GM23338 (cell line): ENCODE measurements around the gene RIC8A. TPM values are rescaled to one million over a fixed set of nuclear protein-coding genes. Genes with fewer than 3 reads are reported as not detected.

Experiments
- ATAC-seq: fragments of 200-7000 bp; cut with Tn5 transposase; 3 replicates; pipeline ENCODE4 v1.9.1; 2020
- DNase-seq: peaks from one replicate; pipeline ENCODE4 v3.0.0-alpha.2; 2015; ENCODE audit warnings: low spot score
- H2AFZ ChIP-seq: fragments of 200-600 bp; sonication (generic); 2 replicates; pipeline ENCODE4 v1.8.0; 2016; ENCODE audit warnings: antibody characterized with exemption, mild to moderate bottlenecking, moderate library complexity
- H3F3A ChIP-seq: fragments of 200-600 bp; sonication (generic); replicated peaks from 2 replicates; pipeline ENCODE4 v1.8.0; 2017; ENCODE audit warnings: antibody characterized with exemption, mixed run types, low read depth
- H3K27ac ChIP-seq: fragments of 200-600 bp; sonication (generic); 2 replicates; pipeline ENCODE4 v1.6.1; 2016; ENCODE audit warnings: low read depth
- H3K27me3 ChIP-seq: fragments of 200-600 bp; sonication (generic); 2 replicates; pipeline ENCODE4 v1.8.0; 2016; ENCODE audit warnings: mild to moderate bottlenecking, mixed run types, moderate library complexity; ENCODE audit not compliant: insufficient read depth
- H3K36me3 ChIP-seq: fragments of 200-600 bp; sonication (generic); 2 replicates; pipeline ENCODE4 v1.8.0; 2016; ENCODE audit warnings: mild to moderate bottlenecking; ENCODE audit not compliant: insufficient read depth
- H3K4me1 ChIP-seq: fragments of 200-600 bp; sonication (generic); 2 replicates; pipeline ENCODE4 v1.8.0; 2016; ENCODE audit warnings: mild to moderate bottlenecking, moderate library complexity; ENCODE audit not compliant: insufficient read depth
- H3K4me2 ChIP-seq: fragments of 200-600 bp; sonication (generic); 2 replicates; pipeline ENCODE4 v1.7.1; 2017; ENCODE audit warnings: mixed run types
- H3K4me3 ChIP-seq: fragments of 200-600 bp; sonication (generic); 2 replicates; pipeline ENCODE4 v1.6.1; 2016; ENCODE audit warnings: mixed run types
- H3K79me2 ChIP-seq: fragments of 200-600 bp; sonication (generic); replicated peaks from 2 replicates; pipeline ENCODE4 v1.8.0; 2017; ENCODE audit warnings: mild to moderate bottlenecking; ENCODE audit not compliant: insufficient read depth
- H3K9me2 ChIP-seq: fragments of 200-600 bp; sonication (generic); 2 replicates; pipeline ENCODE4 v1.8.0; 2017; ENCODE audit not compliant: insufficient read depth
- H4K20me1 ChIP-seq: fragments of 200-600 bp; sonication (generic); replicated peaks from 2 replicates; pipeline ENCODE4 v1.8.0; 2017; ENCODE audit warnings: mild to moderate bottlenecking; ENCODE audit not compliant: insufficient read depth
- H3K27ac Mint-ChIP-seq: 2 replicates; pipeline ENCODE4 v1.8.0; 2020; ENCODE audit warnings: inconsistent platforms, mild to moderate bottlenecking, moderate library complexity, mixed read lengths
- H3K27me3 Mint-ChIP-seq: 3 replicates; pipeline ENCODE4 v1.8.0; 2022; ENCODE audit warnings: low read depth, mild to moderate bottlenecking, moderate library complexity, mixed read lengths, inconsistent platforms; ENCODE audit not compliant: insufficient read depth, poor library complexity
- H3K36me3 Mint-ChIP-seq: 3 replicates; pipeline ENCODE4 v1.8.0; 2021; ENCODE audit warnings: low read depth, mild to moderate bottlenecking, inconsistent platforms, moderate library complexity, mixed read lengths
- H3K4me1 Mint-ChIP-seq: 3 replicates; pipeline ENCODE4 v1.8.0; 2020; ENCODE audit warnings: mild to moderate bottlenecking, inconsistent platforms, mixed read lengths
- H3K4me3 Mint-ChIP-seq: 3 replicates; pipeline ENCODE4 v1.8.0; 2021; ENCODE audit warnings: moderate library complexity, mild to moderate bottlenecking, inconsistent platforms, mixed read lengths
- H3K9me3 Mint-ChIP-seq: 3 replicates; pipeline ENCODE4 v1.8.0; 2020; ENCODE audit warnings: moderate library complexity, mild to moderate bottlenecking, inconsistent platforms, mixed read lengths
- CREB1 ChIP-seq: fragments of 250-450 bp; sonication (Bioruptor Pico); IDR thresholded peaks from 2 replicates; pipeline ENCODE4 v1.5.0; 2020; ENCODE audit warnings: low read depth, mild to moderate bottlenecking, moderate library complexity
- ETS1 ChIP-seq: IDR thresholded peaks from 2 replicates; pipeline ENCODE4 v1.6.1; 2016; ENCODE audit warnings: antibody characterized with exemption
- EZH2 ChIP-seq: fragments of 200-600 bp; sonication (generic); IDR thresholded peaks from one replicate; pipeline ENCODE4 v1.8.0; 2017; ENCODE audit warnings: antibody characterized with exemption, mild to moderate bottlenecking, low read depth; ENCODE audit not compliant: unreplicated experiment
- EZH2phosphoT487 ChIP-seq: fragments of 200-600 bp; sonication (generic); IDR thresholded peaks from one replicate; pipeline ENCODE4 v1.8.1; 2018; ENCODE audit warnings: antibody characterized with exemption; ENCODE audit not compliant: unreplicated experiment
- JUNB ChIP-seq: IDR thresholded peaks from one replicate; pipeline ENCODE4 v1.6.1; 2016; ENCODE audit warnings: antibody characterized with exemption; ENCODE audit not compliant: unreplicated experiment
- NANOG ChIP-seq: IDR thresholded peaks from 2 replicates; pipeline ENCODE4 v1.6.1; 2016; ENCODE audit warnings: antibody characterized with exemption, borderline replicate concordance
- POLR2AphosphoS5 ChIP-seq: IDR thresholded peaks from 2 replicates; pipeline ENCODE4 v1.6.1; 2016; ENCODE audit warnings: antibody characterized with exemption, low read depth
- STAT1 ChIP-seq: IDR thresholded peaks from one replicate; pipeline ENCODE4 v1.6.1; 2016; ENCODE audit warnings: antibody characterized with exemption; ENCODE audit not compliant: unreplicated experiment
- ZNF114 ChIP-seq: fragments of 250-450 bp; sonication (Bioruptor Pico); IDR thresholded peaks from 2 replicates; pipeline ENCODE4 v1.5.0; 2020; ENCODE audit warnings: mild to moderate bottlenecking, moderate library complexity
- ZNF331 ChIP-seq: fragments of 250-450 bp; sonication (Bioruptor Pico); IDR thresholded peaks from 2 replicates; pipeline ENCODE4 v1.5.0; 2020; ENCODE audit warnings: low read depth, mild to moderate bottlenecking, moderate library complexity
- polyA plus RNA-seq: library from polyadenylated mRNA; unstranded; fragments of >200 nt; fragmentation: Nextera tagmentation; extraction: Ambion mirVana; gene quantifications from 2 replicates; pipeline ENCODE4 v1.2.1, GENCODE V29; 2016
- total RNA-seq: library from RNA; depleted of rRNA; stranded (reverse); fragments of >200 nt; shearing (Covaris generic); gene quantifications from 2 replicates; pipeline ENCODE4 v1.2.3, GENCODE V29; 2014
- TF ChIP-seq, protein P1 (sequence below): IDR thresholded peaks from one replicate; pipeline ENCODE4 v1.6.1; 2018; ENCODE audit warnings: antibody characterized with exemption; ENCODE audit not compliant: unreplicated experiment
- TF ChIP-seq, protein P2 (sequence below): fragments of 250-450 bp; sonication (Bioruptor Pico); IDR thresholded peaks from 2 replicates; pipeline ENCODE4 v1.5.0; 2020; ENCODE audit warnings: mild to moderate bottlenecking, moderate library complexity
- TF ChIP-seq, protein P3 (sequence below), 2 experiments: fragments of 200-600 bp in 1 of 2; sonication (generic) in 1 of 2; conservative IDR thresholded peaks; 2 replicates each; pipeline versions ENCODE4 v1.5.1 to v1.6.1; 2016 to 2017; ENCODE audit warnings: antibody characterized with exemption in 2 of 2, low read depth in 2 of 2, mild to moderate bottlenecking in 2 of 2, moderate library complexity in 1 of 2

Gene RIC8A
- total and polyA plus RNA-seq, 2 experiments from 2014 or later = 23.6 to 81.3 TPM

DNA sequence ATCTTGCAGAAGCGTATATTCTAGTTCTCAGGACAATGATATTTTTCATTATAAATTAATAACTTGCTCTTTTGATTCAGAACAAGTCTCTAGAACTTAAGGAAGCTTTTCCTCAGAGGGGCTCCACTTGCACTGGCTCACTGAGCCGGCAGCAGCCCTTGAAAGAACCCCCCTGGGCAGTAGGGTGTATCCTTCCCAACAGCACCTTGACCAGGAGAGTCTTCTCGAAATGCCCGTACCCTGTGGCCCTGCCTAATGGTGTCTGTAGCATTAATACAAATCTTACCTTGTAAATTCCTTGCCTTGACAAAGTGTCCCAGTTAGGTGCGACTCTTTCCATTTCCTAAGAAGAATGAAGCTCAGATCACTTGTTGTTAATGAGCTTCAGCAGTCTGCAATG lies 42.8 kb downstream of the RIC8A start:
- peaks cover 74% of the 10 kb centered on the region for H3K36me3 Mint-ChIP-seq
- no peak overlapping the region for H3K27ac Mint-ChIP-seq
- H3F3A ChIP-seq = peaks cover 17% of the 10 kb centered on the region
- ATAC-seq (no peak; the same call in 1 of the 3 replicates), DNase-seq (no peak)
- TF ChIP-seq ETS1 (no peak), JUNB (no peak), CREB1 (CRISPR knock-in tag) (no peak), ZNF331 (CRISPR knock-in tag) (no peak), EZH2phosphoT487 (no peak), NANOG (no peak), ZNF114 (CRISPR knock-in tag) (no peak), STAT1 (no peak), EZH2 (no peak), POLR2AphosphoS5 (no peak)
- TF ChIP-seq, protein P1, sequence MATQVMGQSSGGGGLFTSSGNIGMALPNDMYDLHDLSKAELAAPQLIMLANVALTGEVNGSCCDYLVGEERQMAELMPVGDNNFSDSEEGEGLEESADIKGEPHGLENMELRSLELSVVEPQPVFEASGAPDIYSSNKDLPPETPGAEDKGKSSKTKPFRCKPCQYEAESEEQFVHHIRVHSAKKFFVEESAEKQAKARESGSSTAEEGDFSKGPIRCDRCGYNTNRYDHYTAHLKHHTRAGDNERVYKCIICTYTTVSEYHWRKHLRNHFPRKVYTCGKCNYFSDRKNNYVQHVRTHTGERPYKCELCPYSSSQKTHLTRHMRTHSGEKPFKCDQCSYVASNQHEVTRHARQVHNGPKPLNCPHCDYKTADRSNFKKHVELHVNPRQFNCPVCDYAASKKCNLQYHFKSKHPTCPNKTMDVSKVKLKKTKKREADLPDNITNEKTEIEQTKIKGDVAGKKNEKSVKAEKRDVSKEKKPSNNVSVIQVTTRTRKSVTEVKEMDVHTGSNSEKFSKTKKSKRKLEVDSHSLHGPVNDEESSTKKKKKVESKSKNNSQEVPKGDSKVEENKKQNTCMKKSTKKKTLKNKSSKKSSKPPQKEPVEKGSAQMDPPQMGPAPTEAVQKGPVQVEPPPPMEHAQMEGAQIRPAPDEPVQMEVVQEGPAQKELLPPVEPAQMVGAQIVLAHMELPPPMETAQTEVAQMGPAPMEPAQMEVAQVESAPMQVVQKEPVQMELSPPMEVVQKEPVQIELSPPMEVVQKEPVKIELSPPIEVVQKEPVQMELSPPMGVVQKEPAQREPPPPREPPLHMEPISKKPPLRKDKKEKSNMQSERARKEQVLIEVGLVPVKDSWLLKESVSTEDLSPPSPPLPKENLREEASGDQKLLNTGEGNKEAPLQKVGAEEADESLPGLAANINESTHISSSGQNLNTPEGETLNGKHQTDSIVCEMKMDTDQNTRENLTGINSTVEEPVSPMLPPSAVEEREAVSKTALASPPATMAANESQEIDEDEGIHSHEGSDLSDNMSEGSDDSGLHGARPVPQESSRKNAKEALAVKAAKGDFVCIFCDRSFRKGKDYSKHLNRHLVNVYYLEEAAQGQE = no peak
- TF ChIP-seq, protein P2, sequence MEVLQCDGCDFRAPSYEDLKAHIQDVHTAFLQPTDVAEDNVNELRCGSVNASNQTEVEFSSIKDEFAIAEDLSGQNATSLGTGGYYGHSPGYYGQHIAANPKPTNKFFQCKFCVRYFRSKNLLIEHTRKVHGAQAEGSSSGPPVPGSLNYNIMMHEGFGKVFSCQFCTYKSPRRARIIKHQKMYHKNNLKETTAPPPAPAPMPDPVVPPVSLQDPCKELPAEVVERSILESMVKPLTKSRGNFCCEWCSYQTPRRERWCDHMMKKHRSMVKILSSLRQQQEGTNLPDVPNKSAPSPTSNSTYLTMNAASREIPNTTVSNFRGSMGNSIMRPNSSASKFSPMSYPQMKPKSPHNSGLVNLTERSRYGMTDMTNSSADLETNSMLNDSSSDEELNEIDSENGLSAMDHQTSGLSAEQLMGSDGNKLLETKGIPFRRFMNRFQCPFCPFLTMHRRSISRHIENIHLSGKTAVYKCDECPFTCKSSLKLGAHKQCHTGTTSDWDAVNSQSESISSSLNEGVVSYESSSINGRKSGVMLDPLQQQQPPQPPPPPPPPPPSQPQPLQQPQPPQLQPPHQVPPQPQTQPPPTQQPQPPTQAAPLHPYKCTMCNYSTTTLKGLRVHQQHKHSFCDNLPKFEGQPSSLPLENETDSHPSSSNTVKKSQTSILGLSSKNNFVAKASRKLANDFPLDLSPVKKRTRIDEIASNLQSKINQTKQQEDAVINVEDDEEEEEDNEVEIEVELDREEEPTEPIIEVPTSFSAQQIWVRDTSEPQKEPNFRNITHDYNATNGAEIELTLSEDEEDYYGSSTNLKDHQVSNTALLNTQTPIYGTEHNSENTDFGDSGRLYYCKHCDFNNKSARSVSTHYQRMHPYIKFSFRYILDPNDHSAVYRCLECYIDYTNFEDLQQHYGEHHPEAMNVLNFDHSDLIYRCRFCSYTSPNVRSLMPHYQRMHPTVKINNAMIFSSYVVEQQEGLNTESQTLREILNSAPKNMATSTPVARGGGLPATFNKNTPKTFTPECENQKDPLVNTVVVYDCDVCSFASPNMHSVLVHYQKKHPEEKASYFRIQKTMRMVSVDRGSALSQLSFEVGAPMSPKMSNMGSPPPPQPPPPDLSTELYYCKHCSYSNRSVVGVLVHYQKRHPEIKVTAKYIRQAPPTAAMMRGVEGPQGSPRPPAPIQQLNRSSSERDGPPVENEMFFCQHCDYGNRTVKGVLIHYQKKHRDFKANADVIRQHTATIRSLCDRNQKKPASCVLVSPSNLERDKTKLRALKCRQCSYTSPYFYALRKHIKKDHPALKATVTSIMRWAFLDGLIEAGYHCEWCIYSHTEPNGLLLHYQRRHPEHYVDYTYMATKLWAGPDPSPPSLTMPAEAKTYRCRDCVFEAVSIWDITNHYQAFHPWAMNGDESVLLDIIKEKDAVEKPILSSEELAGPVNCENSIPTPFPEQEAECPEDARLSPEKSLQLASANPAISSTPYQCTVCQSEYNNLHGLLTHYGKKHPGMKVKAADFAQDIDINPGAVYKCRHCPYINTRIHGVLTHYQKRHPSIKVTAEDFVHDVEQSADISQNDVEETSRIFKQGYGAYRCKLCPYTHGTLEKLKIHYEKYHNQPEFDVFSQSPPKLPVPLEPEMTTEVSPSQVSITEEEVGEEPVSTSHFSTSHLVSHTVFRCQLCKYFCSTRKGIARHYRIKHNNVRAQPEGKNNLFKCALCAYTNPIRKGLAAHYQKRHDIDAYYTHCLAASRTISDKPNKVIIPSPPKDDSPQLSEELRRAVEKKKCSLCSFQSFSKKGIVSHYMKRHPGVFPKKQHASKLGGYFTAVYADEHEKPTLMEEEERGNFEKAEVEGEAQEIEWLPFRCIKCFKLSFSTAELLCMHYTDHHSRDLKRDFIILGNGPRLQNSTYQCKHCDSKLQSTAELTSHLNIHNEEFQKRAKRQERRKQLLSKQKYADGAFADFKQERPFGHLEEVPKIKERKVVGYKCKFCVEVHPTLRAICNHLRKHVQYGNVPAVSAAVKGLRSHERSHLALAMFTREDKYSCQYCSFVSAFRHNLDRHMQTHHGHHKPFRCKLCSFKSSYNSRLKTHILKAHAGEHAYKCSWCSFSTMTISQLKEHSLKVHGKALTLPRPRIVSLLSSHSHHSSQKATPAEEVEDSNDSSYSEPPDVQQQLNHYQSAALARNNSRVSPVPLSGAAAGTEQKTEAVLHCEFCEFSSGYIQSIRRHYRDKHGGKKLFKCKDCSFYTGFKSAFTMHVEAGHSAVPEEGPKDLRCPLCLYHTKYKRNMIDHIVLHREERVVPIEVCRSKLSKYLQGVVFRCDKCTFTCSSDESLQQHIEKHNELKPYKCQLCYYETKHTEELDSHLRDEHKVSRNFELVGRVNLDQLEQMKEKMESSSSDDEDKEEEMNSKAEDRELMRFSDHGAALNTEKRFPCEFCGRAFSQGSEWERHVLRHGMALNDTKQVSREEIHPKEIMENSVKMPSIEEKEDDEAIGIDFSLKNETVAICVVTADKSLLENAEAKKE = no peak
- TF ChIP-seq, protein P3, sequence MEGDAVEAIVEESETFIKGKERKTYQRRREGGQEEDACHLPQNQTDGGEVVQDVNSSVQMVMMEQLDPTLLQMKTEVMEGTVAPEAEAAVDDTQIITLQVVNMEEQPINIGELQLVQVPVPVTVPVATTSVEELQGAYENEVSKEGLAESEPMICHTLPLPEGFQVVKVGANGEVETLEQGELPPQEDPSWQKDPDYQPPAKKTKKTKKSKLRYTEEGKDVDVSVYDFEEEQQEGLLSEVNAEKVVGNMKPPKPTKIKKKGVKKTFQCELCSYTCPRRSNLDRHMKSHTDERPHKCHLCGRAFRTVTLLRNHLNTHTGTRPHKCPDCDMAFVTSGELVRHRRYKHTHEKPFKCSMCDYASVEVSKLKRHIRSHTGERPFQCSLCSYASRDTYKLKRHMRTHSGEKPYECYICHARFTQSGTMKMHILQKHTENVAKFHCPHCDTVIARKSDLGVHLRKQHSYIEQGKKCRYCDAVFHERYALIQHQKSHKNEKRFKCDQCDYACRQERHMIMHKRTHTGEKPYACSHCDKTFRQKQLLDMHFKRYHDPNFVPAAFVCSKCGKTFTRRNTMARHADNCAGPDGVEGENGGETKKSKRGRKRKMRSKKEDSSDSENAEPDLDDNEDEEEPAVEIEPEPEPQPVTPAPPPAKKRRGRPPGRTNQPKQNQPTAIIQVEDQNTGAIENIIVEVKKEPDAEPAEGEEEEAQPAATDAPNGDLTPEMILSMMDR (conservative IDR thresholded peaks at IDR 0.05; ENCODE audit: low read depth in 2 of 2) = no peak
- no peaks in the 10 kb centered on the region for H3K9me2 ChIP-seq
- no peak overlapping the region for H3K4me2 ChIP-seq
- H3K4me1 ChIP-seq = no peaks in the 10 kb centered on the region
- no peak overlapping the region for H3K4me3 ChIP-seq
- H3K79me2 ChIP-seq = no peaks in the 10 kb centered on the region
- H2AFZ ChIP-seq = no peak overlapping the region
- H3K27me3 ChIP-seq = no peaks in the 10 kb centered on the region
- H4K20me1 ChIP-seq = no peaks in the 10 kb centered on the region
- no peak overlapping the region for H3K4me3 Mint-ChIP-seq
- H3K27me3 Mint-ChIP-seq = peaks cover 1% of the 10 kb centered on the region
- no peaks in the 10 kb centered on the region for H3K9me3 Mint-ChIP-seq
- H3K27ac ChIP-seq = peak overlapping the region; percentile 70
- H3K4me1 Mint-ChIP-seq = no peaks in the 10 kb centered on the region; the same call in none of the 3 replicates
- H3K36me3 ChIP-seq = peaks cover 38% of the 10 kb centered on the region
